Measurements from ENCODE around the gene PCP4. TPM values are rescaled to one million over a fixed set of nuclear protein-coding genes. Genes with fewer than 3 reads are reported as not detected.

Gene PCP4
- total and polyA plus RNA-seq, 10 of the 15 experiments (the other 5 are each of a cell fraction or from before 2014, with no cell fraction given) = not detected

DNA sequence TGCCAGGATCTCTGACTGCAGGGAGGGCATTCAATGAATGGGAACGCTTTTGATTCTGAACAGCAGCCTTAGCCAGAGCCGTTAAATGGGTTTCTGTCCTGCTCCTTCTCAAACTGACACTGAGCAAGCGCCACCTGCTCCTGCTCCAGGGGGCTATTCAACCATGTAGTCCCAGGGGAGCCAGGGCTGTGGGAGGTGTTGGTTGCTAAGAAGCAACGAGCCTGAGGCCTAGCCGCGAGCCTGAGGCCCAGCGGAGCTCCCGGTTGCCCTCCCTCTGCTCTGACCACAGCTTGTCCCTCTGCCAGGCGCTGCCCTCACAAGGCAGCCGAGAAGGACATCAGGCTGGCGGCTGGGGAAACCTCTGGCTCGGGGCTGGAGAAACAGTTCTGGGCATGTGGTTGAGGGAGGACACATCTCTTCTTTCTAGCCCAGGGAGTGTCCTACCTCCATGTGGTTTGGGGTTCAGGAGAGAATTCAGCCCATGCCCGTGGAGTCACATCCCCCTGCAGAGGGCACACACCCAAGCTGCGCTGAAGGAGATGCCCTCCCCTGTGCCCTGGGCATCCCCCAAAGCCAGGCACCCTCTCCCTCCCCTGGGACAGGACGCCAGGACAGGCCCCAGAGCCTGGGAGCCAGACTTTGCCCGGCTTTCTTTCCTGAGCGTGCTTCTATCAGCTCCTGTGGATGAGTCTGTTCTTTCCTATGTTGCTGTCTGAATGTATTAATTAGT lies 18.0 kb downstream of the PCP4 start:
- H3K36me3 ChIP-seq (ENCODE audit: control insufficient read depth in 2 of 2, insufficient read depth in 2 of 2, low read length in 1 of 2) = no peaks in the 10 kb centered on the region
- H3K27me3 ChIP-seq (replicated peaks in 1 of 2; ENCODE audit: control insufficient read depth in 2 of 2, insufficient read depth in 2 of 2, low read length in 1 of 2) = no peaks in the 10 kb centered on the region
- H3K79me2 ChIP-seq (ENCODE audit: control insufficient read depth, insufficient read depth, low read length) = no peaks in the 10 kb centered on the region
- H3K27ac ChIP-seq (ENCODE audit: control insufficient read depth, insufficient read depth) = no peak overlapping the region
- no TSS peak for BruUV-seq (replicated peaks)
- in situ Hi-C loops (cut with MboI) (no loop called here), intact Hi-C loops (cut with micrococcal nuclease; ENCODE audit: unreplicated experiment) (no loop called here)
- TF ChIP-seq FOXK2 (IDR thresholded peaks at IDR 0.05) (no peak), CBX5 (IDR thresholded peaks at IDR 0.05; ENCODE audit: low read depth) (no peak), SMAD1 (IDR thresholded peaks at IDR 0.05; ENCODE audit: low read depth, partially characterized antibody) (no peak), MTA3 (IDR thresholded peaks at IDR 0.05; ENCODE audit: borderline replicate concordance, low read length) (no peak), NFIC (IDR thresholded peaks at IDR 0.05; ENCODE audit: low read depth, low read length) (no peak), FOS (IDR thresholded peaks at IDR 0.05; ENCODE audit: borderline replicate concordance, extremely low read depth, insufficient read length) (no peak), YY1 (IDR thresholded peaks at IDR 0.05; ENCODE audit: low read depth, low read length) (no peak)
- TF ChIP-seq, protein P1, sequence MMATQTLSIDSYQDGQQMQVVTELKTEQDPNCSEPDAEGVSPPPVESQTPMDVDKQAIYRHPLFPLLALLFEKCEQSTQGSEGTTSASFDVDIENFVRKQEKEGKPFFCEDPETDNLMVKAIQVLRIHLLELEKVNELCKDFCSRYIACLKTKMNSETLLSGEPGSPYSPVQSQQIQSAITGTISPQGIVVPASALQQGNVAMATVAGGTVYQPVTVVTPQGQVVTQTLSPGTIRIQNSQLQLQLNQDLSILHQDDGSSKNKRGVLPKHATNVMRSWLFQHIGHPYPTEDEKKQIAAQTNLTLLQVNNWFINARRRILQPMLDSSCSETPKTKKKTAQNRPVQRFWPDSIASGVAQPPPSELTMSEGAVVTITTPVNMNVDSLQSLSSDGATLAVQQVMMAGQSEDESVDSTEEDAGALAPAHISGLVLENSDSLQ (IDR thresholded peaks at IDR 0.05) = no peak
- DNase-seq (ENCODE audit: low read depth, low spot score) (no peak), ATAC-seq (no peak), FAIRE-seq (no peak)
- no peaks in the 10 kb centered on the region; the same call in 2 of the 3 replicates for H3K9me3 ChIP-seq (replicated peaks; ENCODE audit: control insufficient read depth, insufficient read depth, low read length)
- no peak overlapping the region for H3K4me3 ChIP-seq
- ChIA-PET RAD21 (ENCODE audit: unreplicated experiment) (no interaction called here), POLR2A (no interaction called here), CTCF (no interaction called here), SMC1A (ENCODE audit: uncharacterized antibody, unreplicated experiment) (no interaction called here)
- no peak overlapping the region for H2AFZ ChIP-seq (ENCODE audit: control insufficient read depth, low read depth, low read length)
- H3K4me1 ChIP-seq (ENCODE audit: control insufficient read depth, insufficient read depth, low read length) = no peaks in the 10 kb centered on the region
- no peaks in the 10 kb centered on the region for H4K20me1 ChIP-seq (ENCODE audit: control insufficient read depth, insufficient read depth)
- H3K9ac ChIP-seq (ENCODE audit: control insufficient read depth, insufficient read depth, low read length) = no peak overlapping the region
- H3K4me2 ChIP-seq (ENCODE audit: control insufficient read depth, insufficient read depth) = no peak overlapping the region
- WGBS (ENCODE audit: insufficient coverage, insufficient replicate concordance, low lambda C conversion rate, missing lambda C conversion rate) = 10% methylated on average over 17 of the region's 17 CpGs
